ENCODE results near the gene ARHGAP40. TPM values are rescaled to one million over a fixed set of nuclear protein-coding genes. Genes with fewer than 3 reads are reported as not detected.

The ARHGAP40 gene
- total and polyA plus RNA-seq, 9 of the 15 experiments (the other 6 are each of a cell fraction or from before 2014, with no cell fraction given), result not detected

DNA sequence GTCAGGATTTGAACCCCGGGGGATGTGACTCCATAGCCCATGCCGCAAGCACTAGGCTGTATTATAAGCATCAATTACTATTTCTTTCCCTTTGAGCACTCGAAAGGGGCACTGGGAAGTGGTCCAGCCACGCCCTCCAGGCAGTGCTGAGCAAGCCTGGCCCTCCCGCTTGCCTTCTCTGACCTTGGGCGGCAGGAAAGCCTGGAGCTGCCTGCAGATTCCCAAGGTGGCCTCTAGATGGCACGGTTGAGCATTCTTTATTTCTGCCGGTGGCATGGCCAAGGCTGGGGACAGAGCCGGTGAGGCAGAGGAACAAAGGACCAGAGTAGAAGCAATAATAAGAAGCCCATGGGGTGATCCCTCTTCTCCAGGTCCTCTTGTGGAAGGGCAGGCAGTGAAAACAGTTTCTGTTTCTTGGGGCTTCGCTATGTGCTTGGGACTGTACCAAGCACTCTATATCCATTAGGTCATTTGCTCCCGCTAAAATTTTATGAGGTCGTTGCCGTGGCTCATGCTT, 32.0 kb downstream of the ARHGAP40 start (continued):
- no peak for TF ChIP-seq SP2 (IDR thresholded peaks at IDR 0.05; ENCODE audit: extremely low read depth, low read depth, low read length, poor library complexity, severe bottlenecking)
- TF ChIP-seq RB1 (IDR thresholded peaks at IDR 0.05; ENCODE audit: low read depth), result peak; percentile 53; the same call in 1 of the 2 replicates
- TF ChIP-seq, protein P1, sequence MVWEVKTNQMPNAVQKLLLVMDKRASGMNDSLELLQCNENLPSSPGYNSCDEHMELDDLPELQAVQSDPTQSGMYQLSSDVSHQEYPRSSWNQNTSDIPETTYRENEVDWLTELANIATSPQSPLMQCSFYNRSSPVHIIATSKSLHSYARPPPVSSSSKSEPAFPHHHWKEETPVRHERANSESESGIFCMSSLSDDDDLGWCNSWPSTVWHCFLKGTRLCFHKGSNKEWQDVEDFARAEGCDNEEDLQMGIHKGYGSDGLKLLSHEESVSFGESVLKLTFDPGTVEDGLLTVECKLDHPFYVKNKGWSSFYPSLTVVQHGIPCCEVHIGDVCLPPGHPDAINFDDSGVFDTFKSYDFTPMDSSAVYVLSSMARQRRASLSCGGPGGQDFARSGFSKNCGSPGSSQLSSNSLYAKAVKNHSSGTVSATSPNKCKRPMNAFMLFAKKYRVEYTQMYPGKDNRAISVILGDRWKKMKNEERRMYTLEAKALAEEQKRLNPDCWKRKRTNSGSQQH (CRISPR knock-in tag; IDR thresholded peaks at IDR 0.05), result no peak
- no peak for TF ChIP-seq RBM15 (IDR thresholded peaks at IDR 0.05; ENCODE audit: insufficient read depth, low read length)
- TF ChIP-seq, protein P2, sequence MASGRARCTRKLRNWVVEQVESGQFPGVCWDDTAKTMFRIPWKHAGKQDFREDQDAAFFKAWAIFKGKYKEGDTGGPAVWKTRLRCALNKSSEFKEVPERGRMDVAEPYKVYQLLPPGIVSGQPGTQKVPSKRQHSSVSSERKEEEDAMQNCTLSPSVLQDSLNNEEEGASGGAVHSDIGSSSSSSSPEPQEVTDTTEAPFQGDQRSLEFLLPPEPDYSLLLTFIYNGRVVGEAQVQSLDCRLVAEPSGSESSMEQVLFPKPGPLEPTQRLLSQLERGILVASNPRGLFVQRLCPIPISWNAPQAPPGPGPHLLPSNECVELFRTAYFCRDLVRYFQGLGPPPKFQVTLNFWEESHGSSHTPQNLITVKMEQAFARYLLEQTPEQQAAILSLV (tag; IDR thresholded peaks at IDR 0.05), result no peak
- TF ChIP-seq, protein P3, sequence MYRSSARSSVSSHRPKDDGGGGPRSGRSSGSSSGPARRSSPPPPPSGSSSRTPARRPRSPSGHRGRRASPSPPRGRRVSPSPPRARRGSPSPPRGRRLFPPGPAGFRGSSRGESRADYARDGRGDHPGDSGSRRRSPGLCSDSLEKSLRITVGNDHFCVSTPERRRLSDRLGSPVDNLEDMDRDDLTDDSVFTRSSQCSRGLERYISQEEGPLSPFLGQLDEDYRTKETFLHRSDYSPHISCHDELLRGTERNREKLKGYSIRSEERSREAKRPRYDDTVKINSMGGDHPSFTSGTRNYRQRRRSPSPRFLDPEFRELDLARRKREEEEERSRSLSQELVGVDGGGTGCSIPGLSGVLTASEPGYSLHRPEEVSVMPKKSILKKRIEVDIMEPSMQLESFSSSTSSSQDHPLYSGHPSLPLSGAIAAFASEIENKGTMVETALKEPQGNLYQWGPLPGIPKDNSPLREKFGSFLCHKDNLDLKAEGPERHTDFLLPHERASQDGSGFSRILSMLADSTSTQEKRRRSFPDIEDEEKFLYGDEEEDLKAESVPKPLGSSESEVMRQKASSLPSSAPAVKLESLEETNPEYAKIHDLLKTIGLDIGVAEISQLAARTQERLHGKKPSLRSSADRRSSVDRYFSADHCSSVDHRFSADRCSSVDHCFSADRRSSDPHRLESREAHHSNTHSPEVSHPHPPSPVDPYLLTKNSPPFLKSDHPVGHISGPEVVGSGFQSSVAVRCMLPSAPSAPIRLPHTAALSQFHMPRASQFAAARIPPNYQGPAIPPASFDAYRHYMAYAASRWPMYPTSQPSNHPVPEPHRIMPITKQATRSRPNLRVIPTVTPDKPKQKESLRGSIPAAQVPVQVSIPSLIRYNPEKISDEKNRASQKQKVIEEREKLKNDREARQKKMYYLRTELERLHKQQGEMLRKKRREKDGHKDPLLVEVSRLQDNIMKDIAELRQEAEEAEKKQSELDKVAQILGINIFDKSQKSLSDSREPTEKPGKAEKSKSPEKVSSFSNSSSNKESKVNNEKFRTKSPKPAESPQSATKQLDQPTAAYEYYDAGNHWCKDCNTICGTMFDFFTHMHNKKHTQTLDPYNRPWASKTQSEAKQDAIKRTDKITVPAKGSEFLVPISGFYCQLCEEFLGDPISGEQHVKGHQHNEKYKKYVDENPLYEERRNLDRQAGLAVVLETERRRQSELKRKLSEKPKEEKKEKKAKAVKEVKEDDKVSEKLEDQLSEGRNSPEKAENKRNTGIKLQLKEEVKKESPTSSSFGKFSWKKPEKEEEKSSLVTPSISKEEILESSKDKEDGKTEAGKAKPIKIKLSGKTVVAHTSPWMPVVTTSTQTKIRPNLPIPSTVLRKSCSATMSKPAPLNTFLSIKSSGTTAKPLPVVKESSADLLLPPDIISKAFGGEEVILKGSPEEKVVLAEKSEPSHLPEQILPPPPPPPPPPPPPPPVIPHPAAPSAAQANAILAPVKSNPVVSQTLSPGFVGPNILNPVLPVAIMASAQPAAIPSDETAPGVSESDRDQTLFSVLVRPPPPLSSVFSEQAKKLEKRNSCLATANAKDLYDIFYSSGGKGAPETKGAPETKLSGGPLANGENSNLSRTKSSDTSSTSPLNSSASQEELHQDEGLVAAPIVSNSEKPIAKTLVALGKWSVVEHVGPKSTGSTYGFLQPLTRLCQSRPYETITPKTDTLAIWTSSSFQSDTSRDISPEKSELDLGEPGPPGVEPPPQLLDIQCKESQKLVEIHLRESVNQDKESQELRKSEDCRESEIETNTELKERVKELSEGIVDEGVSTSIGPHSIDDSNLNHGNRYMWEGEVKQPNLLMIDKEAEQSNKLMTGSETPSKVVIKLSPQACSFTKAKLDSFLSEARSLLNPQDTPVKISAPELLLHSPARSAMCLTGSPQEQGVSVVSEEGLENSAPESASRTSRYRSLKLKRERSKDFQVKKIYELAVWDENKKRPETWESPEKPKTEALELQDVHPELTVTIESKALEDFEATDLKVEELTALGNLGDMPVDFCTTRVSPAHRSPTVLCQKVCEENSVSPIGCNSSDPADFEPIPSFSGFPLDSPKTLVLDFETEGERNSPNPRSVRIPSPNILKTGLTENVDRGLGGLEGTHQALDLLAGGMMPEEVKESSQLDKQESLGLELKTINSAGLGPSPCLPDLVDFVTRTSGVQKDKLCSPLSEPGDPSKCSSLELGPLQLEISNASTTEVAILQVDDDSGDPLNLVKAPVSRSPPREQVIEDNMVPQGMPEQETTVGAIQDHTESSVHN (IDR thresholded peaks at IDR 0.05; ENCODE audit: borderline replicate concordance in 1 of 2, low read depth in 1 of 2), result no peak
- TF ChIP-seq RBM25 (IDR thresholded peaks at IDR 0.05; ENCODE audit: low read depth, low read length, severe bottlenecking), result peak; percentile 66
- TF ChIP-seq BHLHE40 (IDR thresholded peaks at IDR 0.05; ENCODE audit: low read length), result no peak
- TF ChIP-seq NUFIP1 (IDR thresholded peaks at IDR 0.05; ENCODE audit: partially characterized antibody), result no peak
- no peak for TF ChIP-seq GATAD2B (IDR thresholded peaks at IDR 0.05; ENCODE audit: borderline replicate concordance)
- TF ChIP-seq, protein P4, sequence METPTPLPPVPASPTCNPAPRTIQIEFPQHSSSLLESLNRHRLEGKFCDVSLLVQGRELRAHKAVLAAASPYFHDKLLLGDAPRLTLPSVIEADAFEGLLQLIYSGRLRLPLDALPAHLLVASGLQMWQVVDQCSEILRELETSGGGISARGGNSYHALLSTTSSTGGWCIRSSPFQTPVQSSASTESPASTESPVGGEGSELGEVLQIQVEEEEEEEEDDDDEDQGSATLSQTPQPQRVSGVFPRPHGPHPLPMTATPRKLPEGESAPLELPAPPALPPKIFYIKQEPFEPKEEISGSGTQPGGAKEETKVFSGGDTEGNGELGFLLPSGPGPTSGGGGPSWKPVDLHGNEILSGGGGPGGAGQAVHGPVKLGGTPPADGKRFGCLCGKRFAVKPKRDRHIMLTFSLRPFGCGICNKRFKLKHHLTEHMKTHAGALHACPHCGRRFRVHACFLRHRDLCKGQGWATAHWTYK (CRISPR knock-in tag; IDR thresholded peaks at IDR 0.05), result no peak
- peak; percentile 70 for TF ChIP-seq SMC3 (conservative IDR thresholded peaks at IDR 0.05; ENCODE audit: insufficient read depth, low read depth, low read length)

Data from K562 (cell line).